HEK293T (cell line): ENCODE results near the gene SYTL5.

Experiments
- CTCF ChIA-PET: fragments of 350-600 bp; formaldehyde crosslinking; extraction: SDS; loops from one replicate; lab custom pipeline; 2021; ENCODE audit warnings: antibody characterized with exemption, inconsistent platforms; lab: Yijun Ruan, JAX
- POLR2A ChIA-PET: fragments of 350-600 bp; formaldehyde crosslinking; extraction: SDS; loops from one replicate; lab custom pipeline; 2020; ENCODE audit warnings: antibody characterized with exemption, inconsistent platforms; lab: Yijun Ruan, JAX
- DNase-seq: peaks from one replicate; pipeline ENCODE4 v3.0.0; 2012; ENCODE audit warnings: mixed read lengths; ENCODE audit errors: extremely low spot score
- ARNT ChIP-seq: fragments of 450-650 bp; IDR thresholded peaks from 2 replicates; pipeline ENCODE4 v1.6.1; 2017; ENCODE audit warnings: mild to moderate bottlenecking
- BHLHE40 ChIP-seq: fragments of 450-650 bp; IDR thresholded peaks from 2 replicates; pipeline ENCODE4 v1.6.1; 2016; ENCODE audit warnings: mild to moderate bottlenecking, moderate library complexity, borderline replicate concordance
- CTBP1 ChIP-seq: fragments of 450-650 bp; IDR thresholded peaks from 2 replicates; pipeline ENCODE4 v1.6.1; 2016; ENCODE audit warnings: borderline replicate concordance
- ELF4 ChIP-seq: fragments of 450-650 bp; IDR thresholded peaks from 2 replicates; pipeline ENCODE4 v1.6.1; 2017; ENCODE audit warnings: antibody characterized with exemption
- FOXA1 ChIP-seq: fragments of 450-650 bp; IDR thresholded peaks from 2 replicates; pipeline ENCODE4 v1.6.1; 2016; ENCODE audit warnings: mild to moderate bottlenecking
- FOXK2 ChIP-seq: fragments of 450-650 bp; IDR thresholded peaks from 2 replicates; pipeline ENCODE4 v1.6.1; 2016; ENCODE audit warnings: mild to moderate bottlenecking
- FOXM1 ChIP-seq: fragments of 450-650 bp; IDR thresholded peaks from 2 replicates; pipeline ENCODE4 v1.6.1; 2017; ENCODE audit warnings: mild to moderate bottlenecking, borderline replicate concordance
- HDGF ChIP-seq: fragments of 450-650 bp; IDR thresholded peaks from 2 replicates; pipeline ENCODE4 v1.6.1; 2017; ENCODE audit warnings: antibody characterized with exemption, borderline replicate concordance
- L3MBTL2 ChIP-seq: fragments of 450-650 bp; conservative IDR thresholded peaks from 2 replicates; pipeline ENCODE4 v1.6.1; 2016; ENCODE audit warnings: mild to moderate bottlenecking
- LEF1 ChIP-seq: fragments of 450-650 bp; IDR thresholded peaks from 2 replicates; pipeline ENCODE4 v1.6.1; 2017; ENCODE audit warnings: mild to moderate bottlenecking, borderline replicate concordance
- NFRKB ChIP-seq: fragments of 450-650 bp; IDR thresholded peaks from 2 replicates; pipeline ENCODE4 v1.6.1; 2016; ENCODE audit warnings: mild to moderate bottlenecking, moderate library complexity
- PKNOX1 ChIP-seq: fragments of 450-650 bp; IDR thresholded peaks from 2 replicates; pipeline ENCODE4 v1.6.1; 2016
- SP1 ChIP-seq: fragments of 450-650 bp; IDR thresholded peaks from 2 replicates; pipeline ENCODE4 v1.6.1; 2017
- SUZ12 ChIP-seq: fragments of 450-650 bp; IDR thresholded peaks from 2 replicates; pipeline ENCODE4 v1.6.1; 2016; ENCODE audit warnings: mild to moderate bottlenecking
- TARDBP ChIP-seq: fragments of 450-650 bp; IDR thresholded peaks from 2 replicates; pipeline ENCODE4 v1.6.1; 2016
- ZNF384 ChIP-seq: fragments of 450-650 bp; IDR thresholded peaks from 2 replicates; pipeline ENCODE4 v1.6.1; 2016

The SYTL5 gene

DNA sequence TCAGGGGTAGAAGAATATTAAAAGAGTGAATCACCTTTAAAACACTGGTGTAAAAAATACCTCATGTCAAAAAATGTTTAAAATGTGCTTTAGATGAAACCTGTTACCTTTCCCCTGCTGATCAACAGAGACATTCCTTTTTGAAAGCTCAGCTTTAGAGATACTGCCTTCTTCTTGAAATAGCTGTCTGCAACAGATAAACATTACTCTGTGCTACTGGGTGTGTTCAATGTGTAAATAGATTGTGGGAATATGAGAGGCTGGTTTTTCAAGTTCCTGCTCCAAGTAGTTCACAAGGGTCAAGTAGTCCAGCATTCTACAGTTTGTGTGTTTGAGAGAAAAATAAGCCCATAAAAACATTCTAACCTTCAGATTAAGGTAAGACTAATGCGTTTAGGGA is at the start of gene SYTL5:
TSS of gene SYTL5 (plus strand) at position 263 of the 400 bp plus-strand sequence. CDS start 27,337 bp downstream, outside the sequence.
- ChIA-PET CTCF (no interaction called here), POLR2A (no interaction called here)
- no peak for TF ChIP-seq CTBP1
- TF ChIP-seq BHLHE40, result no peak
- no peak for TF ChIP-seq SUZ12
- no peak for TF ChIP-seq PKNOX1
- TF ChIP-seq FOXM1, result no peak
- no peak for TF ChIP-seq L3MBTL2
- no peak for DNase-seq

- ChIA-PET CTCF (interaction anchor here (0.5 kb wide), 1 partner anchor 16 kb away, joined by 3 read pairs; no protein-coding TSS in a partner anchor), POLR2A (no interaction called here)
- TF ChIP-seq ZNF384 (no peak), ARNT (no peak), SP1 (no peak), SUZ12 (no peak), TARDBP (no peak), NFRKB (no peak), PKNOX1 (no peak), FOXK2 (no peak)
- DNase-seq, result no peak
These were observed 47.7 kb upstream of the SYTL5 start for GRCh38 chrX:37958525-37959211.

DNA sequence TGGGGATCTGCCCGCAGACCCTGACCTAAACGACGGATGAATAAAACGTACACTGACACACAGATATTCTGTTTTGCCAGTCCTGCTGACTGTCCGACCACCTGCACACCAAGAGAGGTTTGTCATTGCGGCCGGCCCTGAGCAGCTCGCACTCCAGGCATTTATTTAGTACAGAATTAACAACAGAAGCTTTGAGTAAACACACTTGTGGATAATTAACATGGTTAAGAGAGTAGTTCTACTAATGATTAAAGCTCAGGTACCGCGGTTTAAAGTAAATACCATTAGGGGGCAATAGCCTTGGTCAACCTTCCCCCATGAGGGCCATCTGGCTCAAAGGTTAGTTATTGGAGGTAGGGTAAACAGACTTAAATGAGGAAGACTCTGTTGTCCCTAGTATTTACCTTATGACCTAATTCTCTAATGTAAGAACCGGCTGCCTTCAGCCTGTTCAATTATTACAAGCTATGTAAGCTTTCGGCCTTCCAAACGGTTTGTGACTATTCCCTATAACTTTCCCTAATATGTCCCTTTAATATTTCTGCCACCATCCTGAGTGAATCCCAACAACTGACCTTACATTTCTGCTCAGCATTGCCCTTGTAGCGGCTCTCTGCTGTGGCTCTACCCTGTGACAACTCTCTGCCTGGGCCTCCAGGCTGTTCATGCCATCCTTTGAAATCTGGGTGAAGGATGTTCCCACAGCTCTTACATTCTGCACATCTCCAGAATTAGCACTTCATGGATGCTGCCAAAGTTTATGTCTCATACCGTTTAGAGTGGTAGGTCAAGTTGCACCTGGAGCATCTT is 46.9 kb upstream of the SYTL5 start:
- CTCF ChIA-PET, result no interaction called here
- no peak for DNase-seq
- POLR2A ChIA-PET, result no interaction called here
- TF ChIP-seq ZNF384 (no peak), L3MBTL2 (no peak), ARNT (no peak), CTBP1 (no peak), NFRKB (no peak)

DNA sequence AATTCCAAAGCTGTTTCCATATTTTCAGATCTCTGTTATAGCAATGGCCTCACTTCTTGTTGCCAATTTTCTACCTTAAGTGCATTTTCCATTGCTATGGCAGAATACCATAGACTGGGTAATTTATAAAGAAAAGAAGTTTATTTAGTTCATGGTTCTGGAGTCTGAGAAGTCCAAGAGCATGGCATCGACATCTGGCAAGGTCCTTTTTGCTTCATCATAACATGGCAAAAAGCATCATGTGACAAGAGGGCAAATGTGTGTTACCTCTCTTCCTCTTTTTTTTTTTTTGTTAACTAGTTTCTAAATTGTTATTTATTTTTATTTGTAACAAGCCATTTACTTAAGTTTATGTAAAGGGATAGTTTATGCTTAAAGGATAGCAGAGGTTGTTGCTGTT is 45.2 kb upstream of the SYTL5 start:
- CTCF ChIA-PET, result no interaction called here
- POLR2A ChIA-PET, result no interaction called here
- no peak for DNase-seq
- TF ChIP-seq ELF4 (no peak), SP1 (no peak), ZNF384 (no peak), LEF1 (no peak), L3MBTL2 (no peak), TARDBP (no peak), PKNOX1 (no peak), FOXK2 (no peak), CTBP1 (no peak), SUZ12 (no peak), BHLHE40 (no peak), ARNT (no peak), FOXA1 (no peak), HDGF (no peak), NFRKB (no peak), FOXM1 (no peak)

GRCh38 chrX:37967714-37968113 is 38.6 kb upstream of the SYTL5 start:
- no peak for TF ChIP-seq TARDBP
- CTCF ChIA-PET, result no interaction called here
- POLR2A ChIA-PET, result no interaction called here
- DNase-seq, result no peak

DNA sequence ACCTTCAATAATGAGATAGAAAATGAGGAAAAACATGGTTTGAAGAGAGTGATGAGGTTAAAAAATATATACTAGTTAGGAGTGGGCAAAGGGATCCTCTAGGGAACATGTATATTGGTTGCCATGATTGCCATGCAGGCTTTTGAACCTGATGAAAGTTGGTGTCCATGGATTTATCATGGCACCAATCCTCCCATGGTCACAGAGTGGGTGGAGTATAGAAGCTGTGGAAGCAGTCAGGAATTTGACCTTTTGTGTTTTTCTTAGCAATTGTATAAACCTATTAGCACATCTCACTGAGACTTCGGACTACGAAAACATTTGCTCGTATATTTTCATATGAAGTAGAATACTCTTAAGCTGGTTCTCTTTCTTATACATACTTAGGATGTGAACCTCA is 30.9 kb upstream of the SYTL5 start:
- no peak for TF ChIP-seq ARNT
- no peak for TF ChIP-seq FOXM1
- TF ChIP-seq BHLHE40, result no peak
- no peak for TF ChIP-seq FOXK2
- TF ChIP-seq SP1, result no peak
- TF ChIP-seq TARDBP, result no peak
- TF ChIP-seq L3MBTL2, result no peak
- TF ChIP-seq LEF1, result no peak
- no peak for TF ChIP-seq ZNF384
- no peak for TF ChIP-seq ELF4
- no peak for TF ChIP-seq NFRKB
- POLR2A ChIA-PET, result no interaction called here
- no peak for DNase-seq

More for the DNA sequence above, 30.9 kb upstream of the SYTL5 start:
- CTCF ChIA-PET, result interaction anchor here (1.2 kb wide), 1 partner anchor 17 kb away, joined by 3 read pairs; no protein-coding TSS in a partner anchor
